Upper lobe of left lung (tissue), 6 donors: Measurements from ENCODE around the gene DIAPH2. TPM values are rescaled to one million over a fixed set of nuclear protein-coding genes. Genes with fewer than 3 reads are reported as not detected.

ENCODE experiments used
- ATAC-seq, 2 donors: fragments of 200-7000 bp; cut with Tn5 transposase; one replicate each; pipeline ENCODE4 v1.9.1; 2022; ENCODE audit warnings: mild to moderate bottlenecking in 2 of 2, moderate library complexity in 2 of 2; ENCODE audit not compliant: low FRiP score in 2 of 2
- DNase-seq, 2 donors: peaks; one replicate each; pipeline ENCODE4 v3.0.0-alpha.2; 2019 to 2020
- H3K27ac ChIP-seq, 4 donors: fragments of 200-600 bp; sonication (generic); one replicate each; pipeline ENCODE4 v1.5.1; 2016 to 2019
- H3K27me3 ChIP-seq, 4 donors: fragments of 200-600 bp; sonication (generic); one replicate each; pipeline ENCODE4 v1.5.1; 2017 to 2019
- H3K36me3 ChIP-seq, 4 donors: fragments of 200-600 bp; sonication (generic); one replicate each; pipeline ENCODE4 v1.5.1; 2016 to 2019
- H3K4me1 ChIP-seq, 4 donors: fragments of 200-600 bp; sonication (generic); one replicate each; pipeline ENCODE4 v1.5.1; 2018 to 2019
- H3K4me3 ChIP-seq, 4 donors: fragments of 200-600 bp; sonication (generic); one replicate each; pipeline ENCODE4 v1.5.1; 2017 to 2019; ENCODE audit warnings: mild to moderate bottlenecking in 2 of 4, moderate library complexity in 1 of 4
- H3K9me3 ChIP-seq, 4 donors: fragments of 200-600 bp; sonication (generic); one replicate each; pipeline ENCODE4 v1.5.1; 2018 to 2019
- EP300 ChIP-seq, 4 donors: sonication (generic); formaldehyde crosslinking; IDR thresholded peaks; one replicate each; pipeline ENCODE4 v1.5.1; 2017; ENCODE audit warnings: antibody characterized with exemption in 4 of 4, control low read depth in 2 of 4
- POLR2A ChIP-seq, 4 donors: fragments of 450-650 bp; IDR thresholded peaks; one replicate each; pipeline ENCODE4 v1.5.1; 2016 to 2017; ENCODE audit warnings: antibody characterized with exemption in 4 of 4, mild to moderate bottlenecking in 2 of 4
- POLR2AphosphoS5 ChIP-seq, 2 donors: sonication (generic); formaldehyde crosslinking; IDR thresholded peaks; one replicate each; pipeline ENCODE4 v1.5.1; 2017; ENCODE audit warnings: antibody characterized with exemption in 2 of 2
- WGBS, 2 donors: methylation state at CpG; one replicate each; pipeline ENCODE4 v1.1.5; 2017 to 2018; 5-methylcytosine and 5-hydroxymethylcytosine counted together
- total RNA-seq, 6 donors: library from RNA; depleted of rRNA in 4 of 6; stranded (reverse); fragments of >200 nt in 4 of 6; gene quantifications; one replicate each; pipeline versions ENCODE4 v1.1.0 to v1.2.1, GENCODE V29; 2016 to 2021
- TF ChIP-seq, protein P1 (sequence below), 6 experiments: fragments of 450-650 bp in 4 of 6; fragments of 200-600 bp in 2 of 6; sonication (generic) in 2 of 6; IDR thresholded peaks; one replicate each; pipeline ENCODE4 v1.5.1; 2016 to 2019; ENCODE audit warnings: antibody characterized with exemption in 6 of 6
- donor health status: DM: no; HTN: no; CAD: no; lungs with moderate emphysema.
- donor health status: DM: no; HTN: yes; CAD: no; lungs with severe emphysema.

Gene DIAPH2
- total RNA-seq, 6 donors from 2014 or later = 22.5 to 107 (median 44.1) TPM

DNA sequence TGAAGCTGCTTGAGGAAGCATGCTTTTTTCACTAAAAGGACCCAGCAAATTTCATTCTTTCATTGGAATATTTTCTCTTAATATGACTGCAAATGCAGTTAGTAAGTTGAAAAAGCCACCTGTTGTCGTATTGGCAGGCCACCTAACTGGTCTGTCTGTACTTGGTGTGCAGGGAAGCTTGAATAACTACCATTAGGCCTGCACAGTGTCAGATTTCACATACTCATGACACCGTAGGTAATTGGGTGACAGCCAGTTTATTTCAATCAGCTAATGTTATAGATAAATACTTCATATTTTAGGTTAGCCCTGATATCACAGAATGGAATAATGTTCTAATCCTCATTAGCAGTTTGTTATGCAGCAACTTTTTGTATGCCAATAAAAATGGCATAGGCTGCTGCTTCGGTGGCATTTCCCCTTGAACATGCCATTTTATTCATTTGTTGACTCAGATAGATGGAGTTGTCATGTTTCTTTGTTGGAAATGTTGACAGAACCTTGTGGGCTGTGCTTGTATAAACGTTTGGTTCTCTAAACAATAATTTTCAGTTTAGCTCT, 372.8 kb downstream of the DIAPH2 start:
- DNase-seq (no peak), ATAC-seq (no peak)
- Histone ChIP-seq H3K9me3 (no peaks in the 10 kb centered on the region), H3K36me3 (no peaks in the 10 kb centered on the region), H3K27me3 (no peaks in the 10 kb centered on the region), H3K4me1 (no peaks in the 10 kb centered on the region), H3K4me3 (no peak overlapping the region), H3K27ac (no peak overlapping the region)
- TF ChIP-seq, protein P1, sequence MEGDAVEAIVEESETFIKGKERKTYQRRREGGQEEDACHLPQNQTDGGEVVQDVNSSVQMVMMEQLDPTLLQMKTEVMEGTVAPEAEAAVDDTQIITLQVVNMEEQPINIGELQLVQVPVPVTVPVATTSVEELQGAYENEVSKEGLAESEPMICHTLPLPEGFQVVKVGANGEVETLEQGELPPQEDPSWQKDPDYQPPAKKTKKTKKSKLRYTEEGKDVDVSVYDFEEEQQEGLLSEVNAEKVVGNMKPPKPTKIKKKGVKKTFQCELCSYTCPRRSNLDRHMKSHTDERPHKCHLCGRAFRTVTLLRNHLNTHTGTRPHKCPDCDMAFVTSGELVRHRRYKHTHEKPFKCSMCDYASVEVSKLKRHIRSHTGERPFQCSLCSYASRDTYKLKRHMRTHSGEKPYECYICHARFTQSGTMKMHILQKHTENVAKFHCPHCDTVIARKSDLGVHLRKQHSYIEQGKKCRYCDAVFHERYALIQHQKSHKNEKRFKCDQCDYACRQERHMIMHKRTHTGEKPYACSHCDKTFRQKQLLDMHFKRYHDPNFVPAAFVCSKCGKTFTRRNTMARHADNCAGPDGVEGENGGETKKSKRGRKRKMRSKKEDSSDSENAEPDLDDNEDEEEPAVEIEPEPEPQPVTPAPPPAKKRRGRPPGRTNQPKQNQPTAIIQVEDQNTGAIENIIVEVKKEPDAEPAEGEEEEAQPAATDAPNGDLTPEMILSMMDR (IDR thresholded peaks at IDR 0.05) = no peak
- TF ChIP-seq POLR2AphosphoS5 (IDR thresholded peaks at IDR 0.05) (no peak), EP300 (IDR thresholded peaks at IDR 0.05) (no peak), POLR2A (IDR thresholded peaks at IDR 0.05) (no peak)
- 50 to 57% methylated on average over 4 of the region's 4 CpGs for WGBS, 2 donors

DNA sequence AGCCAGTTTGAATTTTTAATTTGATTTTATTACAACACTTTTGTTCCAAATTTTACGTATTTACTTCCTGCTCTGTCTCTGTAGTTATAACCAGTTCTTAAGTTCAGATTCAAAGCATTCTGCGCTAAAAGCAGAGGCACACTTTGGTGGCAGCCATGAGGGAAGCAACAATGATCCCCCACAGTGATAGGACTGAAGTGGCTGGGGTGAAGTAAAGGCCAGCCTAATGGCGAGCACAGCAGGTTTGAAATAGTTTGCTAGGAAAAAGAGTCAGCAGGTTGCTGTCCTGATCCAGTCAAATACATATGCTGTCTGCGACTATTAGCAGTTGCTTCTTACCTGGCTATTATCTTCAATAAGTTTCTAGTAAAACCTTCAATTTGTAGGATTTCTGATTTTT, 375.4 kb downstream of the DIAPH2 start:
- H3K27ac ChIP-seq = no peak overlapping the region
- 78 to 97% methylated on average over 4 of the region's 4 CpGs for WGBS, 2 donors
- no peak for TF ChIP-seq POLR2AphosphoS5 (IDR thresholded peaks at IDR 0.05)
- no peak for TF ChIP-seq POLR2A (IDR thresholded peaks at IDR 0.05)
- TF ChIP-seq, protein P1 (IDR thresholded peaks at IDR 0.05) = no peak
- TF ChIP-seq EP300 (IDR thresholded peaks at IDR 0.05) = no peak
- ATAC-seq = no peak
- no peaks in the 10 kb centered on the region for H3K4me1 ChIP-seq
- no peaks in the 10 kb centered on the region for H3K27me3 ChIP-seq
- no peaks in the 10 kb centered on the region for H3K36me3 ChIP-seq
- H3K9me3 ChIP-seq = no peaks in the 10 kb centered on the region
- H3K4me3 ChIP-seq = no peak overlapping the region
- no peak for DNase-seq

DNA sequence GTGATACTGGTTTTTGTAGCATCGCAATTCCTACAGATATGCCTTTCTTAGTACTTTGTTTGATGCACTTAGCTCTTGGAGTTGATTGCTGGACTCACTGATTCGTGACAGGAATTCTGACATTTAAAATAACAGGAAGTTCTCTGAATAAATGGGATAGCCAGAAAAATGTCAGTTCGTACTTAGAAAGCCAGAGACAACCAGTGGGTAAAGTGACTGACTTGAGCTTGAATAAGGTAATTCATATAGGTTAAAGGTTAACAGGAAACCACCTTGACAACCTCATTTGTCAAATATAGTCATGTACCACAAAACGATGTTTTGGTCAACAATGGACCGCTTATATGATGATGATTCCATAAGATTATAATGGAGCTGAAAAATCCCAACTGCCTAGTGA, 380.4 kb downstream of the DIAPH2 start:
- no peak for DNase-seq
- Histone ChIP-seq H3K9me3 (no peaks in the 10 kb centered on the region), H3K27me3 (no peaks in the 10 kb centered on the region), H3K36me3 (no peaks in the 10 kb centered on the region), H3K27ac (no peak overlapping the region), H3K4me3 (no peak overlapping the region), H3K4me1 (no peaks in the 10 kb centered on the region)
- 73 to 76% methylated on average over 5 of the region's 5 CpGs for WGBS, 2 donors
- no peak for ATAC-seq
- no peak for TF ChIP-seq POLR2AphosphoS5 (IDR thresholded peaks at IDR 0.05)
- no peak for TF ChIP-seq EP300 (IDR thresholded peaks at IDR 0.05)
- TF ChIP-seq, protein P1 (IDR thresholded peaks at IDR 0.05) = no peak
- no peak for TF ChIP-seq POLR2A (IDR thresholded peaks at IDR 0.05)

DNA sequence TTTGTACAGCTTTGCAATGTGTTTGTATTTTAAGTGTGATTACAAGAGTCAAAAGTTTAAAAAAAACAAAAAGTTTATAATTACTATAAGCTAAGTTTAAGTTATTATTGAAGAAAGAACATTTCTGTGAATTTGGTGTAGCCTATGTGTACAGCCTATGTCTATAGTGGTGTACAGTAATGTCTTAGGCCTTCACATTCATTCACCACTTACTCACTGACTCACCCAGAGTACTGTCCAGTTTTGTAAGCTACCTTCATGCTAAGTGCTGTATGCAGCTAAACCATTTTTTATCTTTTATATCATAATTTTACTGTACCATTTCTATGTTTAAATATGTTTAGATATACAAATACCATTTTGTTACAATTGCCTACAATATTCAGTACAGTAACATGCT, 381.3 kb downstream of the DIAPH2 start:
- DNase-seq (no peak), ATAC-seq (no peak)
- TF ChIP-seq POLR2AphosphoS5 (IDR thresholded peaks at IDR 0.05) (no peak), EP300 (IDR thresholded peaks at IDR 0.05) (no peak), POLR2A (IDR thresholded peaks at IDR 0.05) (no peak)
- TF ChIP-seq, protein P1 (IDR thresholded peaks at IDR 0.05) = no peak
- Histone ChIP-seq H3K27me3 (no peaks in the 10 kb centered on the region), H3K27ac (no peak overlapping the region), H3K4me1 (no peaks in the 10 kb centered on the region), H3K9me3 (no peaks in the 10 kb centered on the region), H3K4me3 (no peak overlapping the region), H3K36me3 (no peaks in the 10 kb centered on the region)

DNA sequence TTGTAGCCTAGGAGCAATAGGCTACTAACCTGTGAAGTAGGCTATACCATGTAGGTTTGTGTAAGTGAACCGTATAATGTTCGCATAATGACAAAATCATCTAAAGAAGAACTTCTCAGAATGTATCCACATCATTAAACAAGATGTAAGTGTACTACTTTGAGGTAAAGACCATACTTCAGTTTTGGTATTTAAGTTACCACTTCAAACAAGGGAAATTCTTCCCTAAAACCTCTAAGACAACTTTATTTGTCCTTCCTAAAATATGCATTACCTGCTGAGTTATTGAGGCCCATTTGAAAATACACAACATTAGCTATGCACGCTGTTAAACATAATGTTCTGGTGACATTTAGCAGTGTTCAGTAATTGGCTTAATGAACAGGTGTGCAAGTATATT, 381.7 kb downstream of the DIAPH2 start:
- WGBS, 2 donors = 57 to 70% methylated on average over 3 of the region's 3 CpGs
- H3K9me3 ChIP-seq = no peaks in the 10 kb centered on the region
- DNase-seq (no peak), ATAC-seq (no peak)
- no peak overlapping the region for H3K27ac ChIP-seq
- no peak for TF ChIP-seq POLR2AphosphoS5 (IDR thresholded peaks at IDR 0.05)
- TF ChIP-seq, protein P1 (IDR thresholded peaks at IDR 0.05) = no peak
- no peak for TF ChIP-seq EP300 (IDR thresholded peaks at IDR 0.05)
- no peak for TF ChIP-seq POLR2A (IDR thresholded peaks at IDR 0.05)
- no peaks in the 10 kb centered on the region for H3K36me3 ChIP-seq
- no peak overlapping the region for H3K4me3 ChIP-seq
- no peaks in the 10 kb centered on the region for H3K4me1 ChIP-seq
- no peaks in the 10 kb centered on the region for H3K27me3 ChIP-seq
